ENCODE results near the gene DCAF5.

DNA sequence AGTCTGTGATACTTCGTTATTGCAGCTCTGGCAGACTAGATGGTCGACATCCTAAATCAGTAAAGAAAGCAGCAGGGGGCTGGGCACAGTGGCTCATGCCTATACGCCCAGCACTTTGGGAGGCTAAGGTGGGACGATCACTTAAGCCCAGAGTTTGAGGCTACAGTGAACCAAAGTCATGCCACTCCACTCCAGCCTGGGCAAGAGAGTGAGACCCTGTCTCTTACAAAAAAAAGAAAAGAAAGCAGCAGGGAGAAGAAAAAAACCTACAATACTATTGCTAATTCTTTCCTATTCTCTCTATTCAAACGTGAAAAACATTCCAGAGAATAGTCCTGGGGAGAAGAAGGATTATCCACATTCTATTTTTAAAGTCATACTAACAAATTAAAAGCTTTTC, 79.5 kb downstream of the DCAF5 start:
- TF ChIP-seq CTCF (IDR thresholded peaks at IDR 0.05), result no peak
- TF ChIP-seq POLR2A (IDR thresholded peaks at IDR 0.05), result no peak
- TF ChIP-seq EP300 (IDR thresholded peaks at IDR 0.05), result no peak
